ENCODE results near the gene GSDME.

GSDME gene

DNA sequence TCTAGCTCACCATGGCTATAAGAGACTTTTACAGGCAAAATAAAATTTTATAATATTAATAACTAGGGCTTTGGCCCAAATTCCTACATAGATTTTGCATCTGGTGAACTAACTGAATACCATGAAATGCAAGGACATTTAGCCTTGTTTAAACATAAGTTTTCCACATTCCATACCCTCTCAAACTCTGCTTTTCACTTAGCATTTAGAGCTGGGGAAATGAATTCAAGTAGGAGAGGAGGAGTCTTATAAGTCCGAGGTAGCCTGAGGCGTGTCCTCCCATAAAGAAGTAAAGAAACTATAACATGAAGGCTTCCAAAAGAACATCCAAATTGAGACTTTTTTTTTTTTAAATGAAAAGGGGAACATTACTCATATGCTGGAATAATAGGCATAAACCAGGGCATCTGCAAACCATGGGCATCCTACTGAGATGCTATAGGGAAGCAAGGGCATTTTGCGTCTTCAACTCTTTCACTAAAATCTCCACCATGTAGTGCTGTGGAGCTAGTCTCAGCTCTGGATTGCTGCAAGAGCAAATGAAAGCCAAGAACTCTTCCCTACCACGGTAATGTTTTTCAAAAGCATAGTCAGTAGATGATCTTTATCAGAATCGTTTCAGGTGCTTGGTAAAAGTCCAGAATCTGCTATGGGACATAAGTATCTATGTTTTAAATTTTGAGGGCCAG lies 104.9 kb downstream of the GSDME start:
- Mint-ChIP-seq H3K4me1 (no peaks in the 10 kb centered on the region), H3K4me3 (no peak overlapping the region), H3K27me3 (ENCODE audit: low read depth, poor library complexity) (no peaks in the 10 kb centered on the region), H3K36me3 (ENCODE audit: low read depth) (peaks cover 9% of the 10 kb centered on the region), H3K9me3 (no peaks in the 10 kb centered on the region), H3K27ac (no peak overlapping the region)
- DNase-seq, result no peak
- TF ChIP-seq, protein P1, sequence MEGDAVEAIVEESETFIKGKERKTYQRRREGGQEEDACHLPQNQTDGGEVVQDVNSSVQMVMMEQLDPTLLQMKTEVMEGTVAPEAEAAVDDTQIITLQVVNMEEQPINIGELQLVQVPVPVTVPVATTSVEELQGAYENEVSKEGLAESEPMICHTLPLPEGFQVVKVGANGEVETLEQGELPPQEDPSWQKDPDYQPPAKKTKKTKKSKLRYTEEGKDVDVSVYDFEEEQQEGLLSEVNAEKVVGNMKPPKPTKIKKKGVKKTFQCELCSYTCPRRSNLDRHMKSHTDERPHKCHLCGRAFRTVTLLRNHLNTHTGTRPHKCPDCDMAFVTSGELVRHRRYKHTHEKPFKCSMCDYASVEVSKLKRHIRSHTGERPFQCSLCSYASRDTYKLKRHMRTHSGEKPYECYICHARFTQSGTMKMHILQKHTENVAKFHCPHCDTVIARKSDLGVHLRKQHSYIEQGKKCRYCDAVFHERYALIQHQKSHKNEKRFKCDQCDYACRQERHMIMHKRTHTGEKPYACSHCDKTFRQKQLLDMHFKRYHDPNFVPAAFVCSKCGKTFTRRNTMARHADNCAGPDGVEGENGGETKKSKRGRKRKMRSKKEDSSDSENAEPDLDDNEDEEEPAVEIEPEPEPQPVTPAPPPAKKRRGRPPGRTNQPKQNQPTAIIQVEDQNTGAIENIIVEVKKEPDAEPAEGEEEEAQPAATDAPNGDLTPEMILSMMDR (IDR thresholded peaks at IDR 0.05), result no peak
